Endothelial cell of hepatic sinusoid (primary cell): ENCODE measurements around the gene ALX3.
"Not testable (repeated sequence)": the region's sequence is repeated elsewhere in the genome, so short reads cannot be mapped to it uniquely, and the experiment has no call there.

Experiments
- in situ Hi-C: cut with HindIII; loops from 2 replicates; pipeline ENCODE4 v1.10.0; 2017; ENCODE audit warnings: low sequenced_read_pairs

Gene ALX3

DNA sequence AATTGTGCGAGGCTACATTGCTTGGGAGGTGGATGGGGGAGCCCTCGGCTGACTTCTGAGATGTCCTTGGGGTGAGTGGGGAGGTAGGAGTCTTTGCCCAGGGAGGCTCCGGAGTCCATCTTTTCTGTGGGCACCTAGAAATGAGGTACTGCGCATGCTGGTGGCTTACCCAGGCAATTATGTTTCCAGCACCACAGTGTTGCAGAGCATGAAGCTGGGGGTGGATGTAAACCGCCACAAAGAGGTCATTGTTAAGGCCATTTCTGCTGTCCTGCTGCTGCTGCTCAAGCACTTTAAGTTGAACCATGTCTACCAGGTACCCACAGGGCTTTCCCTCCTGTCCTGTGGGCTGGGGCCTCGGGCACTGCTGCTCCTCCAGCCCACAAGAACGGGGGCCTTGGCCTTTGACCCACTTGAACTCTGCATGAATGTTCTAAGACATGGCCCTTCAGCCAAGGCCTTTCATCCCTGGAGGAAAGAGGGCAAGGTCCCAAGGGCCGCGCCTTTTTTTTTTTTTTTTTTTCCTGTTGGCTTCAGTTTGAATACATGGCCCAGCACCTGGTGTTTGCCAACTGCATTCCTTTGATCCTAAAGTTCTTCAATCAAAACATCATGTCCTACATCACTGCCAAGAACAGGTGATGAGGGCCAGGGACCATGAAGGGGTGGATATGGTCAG lies 21.4 kb downstream of the ALX3 start:
- in situ Hi-C loops, result no loop called here

DNA sequence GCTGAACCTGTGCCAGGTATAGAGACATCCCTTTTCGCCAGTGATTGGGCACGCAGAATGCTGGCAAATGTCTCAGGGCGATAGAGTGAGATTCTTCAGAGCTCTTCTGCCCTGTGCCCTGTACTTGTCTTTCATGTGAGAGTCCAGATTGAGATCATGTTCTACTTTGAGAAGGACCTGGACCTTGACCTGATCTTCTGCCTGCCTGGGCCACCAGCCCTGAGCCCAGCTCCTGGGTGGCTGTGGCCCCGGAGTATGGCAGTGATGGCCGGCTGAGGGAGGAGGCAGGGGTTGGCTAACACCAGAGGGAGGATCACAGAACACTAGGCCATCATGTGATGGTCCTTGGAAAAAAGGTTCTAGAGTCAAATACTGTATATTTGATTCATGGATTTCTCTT lies 22.2 kb downstream of the ALX3 start:
- in situ Hi-C loops, result no loop called here

DNA sequence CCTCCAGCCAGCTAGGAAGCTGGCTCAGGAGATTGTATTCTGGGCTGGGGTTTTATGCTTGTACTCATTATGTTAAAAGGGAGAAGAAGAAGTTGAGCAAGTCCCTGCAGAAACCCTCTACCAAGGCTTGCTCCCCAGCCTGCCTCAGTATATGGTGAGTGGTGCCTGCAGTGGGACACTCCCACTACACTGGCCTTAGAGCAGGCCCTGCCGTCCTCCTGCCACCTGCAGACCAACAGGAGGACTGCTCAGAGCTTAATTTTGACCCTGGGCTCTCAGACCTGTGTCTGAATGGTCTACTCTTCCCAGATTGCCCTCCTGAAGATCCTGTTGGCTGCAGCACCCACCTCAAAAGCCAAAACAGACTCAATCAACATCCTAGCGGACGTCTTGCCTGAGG lies 23.0 kb downstream of the ALX3 start:
- in situ Hi-C loops, result no loop called here

DNA sequence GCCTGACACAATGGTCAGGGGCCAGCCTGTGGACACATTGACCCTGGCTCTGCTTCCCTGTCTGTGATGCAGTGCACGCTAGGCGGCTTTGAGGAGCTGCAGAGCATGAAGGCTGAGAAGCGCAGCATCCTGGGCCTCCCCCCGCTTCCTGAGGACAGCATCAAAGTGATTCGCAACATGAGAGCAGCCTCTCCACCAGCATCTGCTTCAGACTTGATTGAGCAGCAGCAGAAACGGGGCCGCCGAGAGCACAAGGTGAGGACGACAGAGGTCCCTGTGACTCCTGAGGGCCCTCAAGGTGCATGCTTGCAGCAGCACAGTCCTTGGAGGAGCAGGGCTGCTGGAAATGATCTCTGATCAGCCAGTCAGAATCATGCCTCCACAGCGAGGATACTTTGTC lies 27.5 kb downstream of the ALX3 start:
- in situ Hi-C loops, result no loop called here

DNA sequence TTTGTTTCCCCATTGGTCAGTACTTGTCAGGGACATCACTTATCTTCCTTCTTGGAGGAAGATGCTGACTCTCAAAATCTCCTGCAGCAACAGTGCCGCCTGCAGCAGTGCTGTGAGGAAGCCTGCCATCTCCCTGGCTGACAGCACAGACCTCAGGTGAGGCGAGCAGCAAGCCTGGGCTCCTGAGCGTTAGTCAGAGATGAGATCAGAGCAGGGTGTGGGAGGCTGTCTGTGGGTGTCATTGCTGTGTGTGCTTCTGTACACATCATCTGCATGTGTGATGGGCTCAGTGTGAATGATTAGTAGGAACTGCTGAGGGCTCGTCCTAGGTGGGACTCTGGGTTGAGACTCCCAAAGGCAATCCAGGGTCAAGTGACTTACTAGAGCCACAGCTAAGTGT lies 29.9 kb downstream of the ALX3 start:
- in situ Hi-C loops, result no loop called here

DNA sequence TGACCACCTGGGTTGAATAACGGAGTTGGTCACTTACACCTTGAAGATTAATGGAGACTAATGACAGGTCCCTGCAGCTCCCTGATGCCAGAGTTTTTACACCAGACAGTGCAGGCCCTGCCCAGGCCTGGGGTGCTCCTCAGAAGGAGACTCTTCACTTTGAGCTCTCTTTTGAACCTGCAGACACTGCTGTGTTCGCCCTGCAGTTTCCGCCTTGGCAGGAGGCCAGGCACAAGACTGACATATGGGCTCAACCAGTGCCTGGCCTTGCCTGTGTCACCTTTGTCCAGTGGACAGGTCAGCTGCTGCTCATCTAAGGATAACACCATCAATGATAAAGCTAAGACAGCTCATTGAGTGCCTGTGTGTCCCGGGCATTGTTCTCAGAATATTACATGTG lies 30.8 kb downstream of the ALX3 start:
- in situ Hi-C loops, result no loop called here

DNA sequence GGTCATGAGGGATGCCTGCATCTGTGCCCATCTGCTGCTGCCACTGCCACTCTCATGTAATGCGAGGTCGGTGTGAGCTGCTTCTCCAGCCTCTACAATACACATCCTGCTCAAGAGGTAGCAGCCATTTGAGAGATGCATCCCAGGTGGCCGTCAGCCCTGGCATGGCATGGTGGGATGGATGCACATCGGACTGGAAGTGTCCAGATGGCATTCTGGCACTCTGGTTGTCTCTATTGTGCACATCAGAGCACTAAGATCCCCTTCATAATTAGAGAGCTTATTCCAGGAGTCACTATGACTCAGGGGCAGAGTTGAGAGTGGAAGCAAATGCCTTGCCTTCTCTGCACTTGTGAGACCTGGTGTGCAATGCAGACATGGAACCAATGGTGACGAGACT lies 32.2 kb downstream of the ALX3 start:
- in situ Hi-C loops, result no loop called here

DNA sequence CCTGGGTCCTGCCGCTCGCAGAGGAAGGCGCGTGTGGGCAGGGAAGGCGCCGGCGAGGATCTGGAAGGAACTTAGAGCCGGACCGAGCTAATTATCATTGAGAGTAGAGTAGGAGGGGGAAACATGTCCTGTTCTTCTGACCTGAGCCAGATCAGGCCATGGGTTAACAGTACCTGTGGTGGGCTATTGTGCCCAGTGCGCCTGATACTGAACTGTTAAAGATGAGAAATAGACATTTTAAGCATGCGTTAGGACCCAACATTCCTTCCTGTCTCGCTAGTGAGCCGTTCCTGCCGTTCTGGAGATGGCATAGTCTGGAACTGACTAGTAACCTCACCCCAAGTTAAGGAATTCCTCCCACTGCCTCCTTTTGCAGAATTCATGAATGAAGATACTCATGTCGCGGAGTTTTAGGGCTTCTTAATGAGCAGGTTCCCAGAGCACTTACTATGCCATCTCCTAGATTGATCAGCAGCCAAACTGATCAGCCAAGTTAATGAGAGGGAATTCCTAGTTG lies 35.2 kb downstream of the ALX3 start:
- in situ Hi-C loops, result no loop called here

DNA sequence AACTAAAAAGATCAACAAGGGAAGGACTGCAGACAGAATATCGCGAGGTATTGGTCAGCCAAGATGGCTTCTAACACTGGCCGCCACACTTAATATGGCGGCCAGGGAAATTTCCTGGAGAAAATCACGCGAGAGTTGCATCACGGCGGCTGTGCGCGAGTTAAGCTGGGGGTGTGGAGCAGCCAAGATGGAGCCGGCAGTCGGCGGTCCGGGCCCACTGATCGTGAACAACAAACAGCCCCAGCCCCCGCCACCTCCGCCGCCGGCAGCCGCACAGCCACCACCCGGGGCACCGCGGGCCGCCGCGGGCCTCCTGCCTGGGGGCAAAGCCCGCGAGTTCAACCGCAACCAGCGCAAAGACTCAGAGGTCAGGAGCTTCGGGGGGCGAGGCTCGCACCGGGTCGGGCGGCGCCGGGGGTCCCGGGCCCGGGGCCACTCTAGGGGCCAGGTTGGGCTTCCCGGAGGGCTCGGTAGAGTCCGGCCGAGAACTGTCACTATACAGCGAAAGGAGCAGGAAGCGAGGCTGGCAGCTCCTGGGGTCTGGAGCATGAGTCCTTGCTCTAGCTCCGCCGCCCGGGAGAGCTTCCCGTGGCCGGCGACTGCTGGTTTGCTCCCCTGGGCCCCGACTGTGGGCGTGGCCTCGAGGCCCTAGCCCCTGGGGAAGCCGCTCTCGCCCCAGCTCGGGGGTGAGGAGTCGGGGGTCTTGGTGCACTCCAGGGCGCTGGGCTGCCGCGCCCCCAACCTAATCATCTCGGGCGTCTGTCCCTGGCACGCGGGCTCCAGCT lies 35.8 kb downstream of the ALX3 start, which contains the start of gene STRIP1:
Gene STRIP1 (plus strand): TSS at position 174 of the 785 bp plus-strand sequence. CDS start 14 bp downstream, at position 188.
- in situ Hi-C loops, result no loop called here

DNA sequence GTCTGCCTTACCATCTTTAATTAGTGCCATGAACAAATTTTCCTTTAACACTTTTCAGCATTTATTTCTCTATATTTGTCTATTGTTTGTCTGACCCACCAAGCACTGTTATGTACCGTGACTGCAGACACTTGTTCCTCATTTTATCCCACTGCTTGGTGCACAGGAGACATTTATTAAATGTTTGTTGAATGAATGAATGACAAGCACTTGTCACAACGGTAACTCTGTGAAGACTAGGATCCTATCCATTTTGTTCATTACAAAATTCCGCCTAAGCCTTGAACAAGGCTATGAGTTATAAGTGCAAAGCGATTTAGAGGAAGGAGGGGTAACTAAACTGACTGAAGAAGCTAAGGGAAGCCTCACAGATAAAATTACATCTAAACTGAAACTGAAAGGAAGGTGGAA lies 36.4 kb downstream of the ALX3 start:
- in situ Hi-C loops, result no loop called here

DNA sequence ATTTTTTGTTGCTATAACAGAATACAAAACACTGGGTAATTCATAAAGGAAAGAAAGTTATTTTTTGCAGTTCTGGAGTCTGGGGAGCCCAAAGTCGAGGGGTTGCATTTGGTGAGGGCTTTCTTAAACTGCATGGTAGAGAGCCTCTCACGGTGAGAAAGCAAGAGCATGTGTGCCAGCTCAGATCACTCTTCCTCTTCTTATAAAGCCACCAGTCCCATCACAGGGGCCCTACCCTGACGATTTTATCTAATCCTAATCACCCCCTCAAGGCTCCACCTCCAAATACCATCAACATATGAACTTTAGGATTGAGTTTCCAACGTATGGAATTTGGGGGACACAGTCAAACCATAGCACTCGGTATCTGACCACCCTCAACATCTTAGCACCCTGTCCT lies 37.1 kb downstream of the ALX3 start:
- in situ Hi-C loops, result no loop called here

DNA sequence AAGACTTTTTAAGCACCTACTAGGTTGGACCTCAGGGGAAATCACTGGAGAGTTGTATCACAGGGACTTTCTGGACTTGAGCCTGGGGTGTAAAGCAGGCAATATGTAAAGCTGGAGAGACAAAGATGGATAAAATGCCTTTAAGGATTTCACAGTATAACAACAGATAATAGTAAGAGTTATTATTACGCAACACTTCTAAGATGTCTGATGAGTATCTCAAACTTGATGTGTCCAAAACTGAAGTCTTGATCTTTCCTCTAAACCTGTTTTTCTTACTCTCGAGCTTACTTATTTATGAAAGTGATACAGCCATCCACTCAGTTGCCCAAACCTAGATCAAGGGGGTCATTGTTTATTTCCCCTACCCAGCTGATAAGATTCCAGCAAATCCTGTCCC lies 38.1 kb downstream of the ALX3 start:
- in situ Hi-C loops, result no loop called here

DNA sequence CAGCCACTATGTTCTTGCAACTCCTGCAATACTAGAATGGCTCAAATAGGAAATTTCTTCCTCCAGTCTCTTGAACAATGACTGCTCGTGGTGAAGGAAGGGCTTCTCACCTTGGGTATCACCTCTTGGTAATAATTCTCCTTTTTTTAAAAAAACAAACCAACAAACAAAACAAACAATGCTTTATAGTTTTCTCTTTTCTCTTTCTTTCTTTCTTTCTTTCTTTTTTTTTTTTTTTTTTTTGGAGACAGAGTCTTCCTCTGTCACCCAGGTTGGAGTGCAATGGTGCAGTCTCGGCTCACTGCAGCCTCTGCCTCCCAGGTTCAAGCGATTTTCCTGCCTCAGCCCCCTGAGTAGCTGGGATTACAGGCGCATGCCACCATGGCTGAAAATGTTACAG lies 39.8 kb downstream of the ALX3 start:
- in situ Hi-C loops, result not testable (repeated sequence)

DNA sequence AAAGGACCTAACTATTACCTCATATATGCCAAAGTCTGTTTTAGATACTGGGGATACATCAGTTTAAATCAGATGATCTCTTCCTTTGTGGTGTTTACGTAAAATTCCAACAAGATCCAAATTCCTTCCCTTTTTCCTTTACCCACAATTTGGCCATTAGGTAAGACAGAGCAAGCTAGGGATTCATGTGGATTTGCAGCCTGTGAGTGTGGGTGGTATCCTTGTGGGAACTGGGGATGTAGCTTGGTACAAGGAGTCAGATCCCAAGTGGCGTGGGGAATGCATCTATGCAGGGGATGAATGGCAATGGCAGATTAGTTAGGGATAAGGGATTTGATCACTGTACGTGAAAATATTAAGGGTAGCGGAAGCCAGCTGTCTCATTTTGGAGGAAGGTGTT lies 45.9 kb downstream of the ALX3 start:
- in situ Hi-C loops, result no loop called here

DNA sequence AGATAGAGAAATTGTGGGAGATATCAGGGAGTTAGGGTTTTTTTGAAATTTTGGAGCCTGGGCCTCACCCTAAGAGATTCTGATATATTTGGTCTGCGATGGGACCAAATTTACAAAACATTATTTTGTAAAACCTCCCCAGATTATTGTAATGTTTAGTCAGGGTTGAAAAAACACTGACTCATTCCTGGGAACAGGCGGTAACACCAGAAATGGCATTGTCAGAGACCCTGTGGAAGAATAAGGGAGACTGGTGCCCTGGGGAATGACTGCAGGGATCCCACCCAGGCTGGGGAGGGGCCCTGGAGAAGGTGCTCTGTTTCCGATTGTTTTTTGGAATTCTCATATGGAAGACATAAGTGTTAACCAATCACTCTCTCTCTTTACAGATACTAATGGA lies 49.2 kb downstream of the ALX3 start:
- in situ Hi-C loops, result no loop called here

DNA sequence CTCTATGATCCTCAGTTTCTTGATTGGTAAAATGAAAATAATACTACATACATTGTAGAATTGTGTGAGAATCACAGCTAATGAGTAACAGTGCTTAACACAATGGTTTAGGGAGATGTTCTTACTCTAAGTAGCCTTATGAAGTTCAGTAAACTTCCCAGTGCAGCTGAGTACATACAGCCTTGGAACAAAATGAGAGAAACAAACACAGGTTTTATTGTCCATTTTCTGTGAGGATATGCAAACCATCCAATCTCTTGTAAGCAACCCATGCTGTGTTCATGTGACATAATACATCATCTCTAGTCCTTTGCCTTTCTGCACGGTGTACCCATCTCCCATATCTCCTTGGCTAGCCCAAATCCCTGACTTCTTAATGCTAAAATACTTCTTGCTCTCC lies 50.7 kb downstream of the ALX3 start:
- in situ Hi-C loops, result no loop called here

DNA sequence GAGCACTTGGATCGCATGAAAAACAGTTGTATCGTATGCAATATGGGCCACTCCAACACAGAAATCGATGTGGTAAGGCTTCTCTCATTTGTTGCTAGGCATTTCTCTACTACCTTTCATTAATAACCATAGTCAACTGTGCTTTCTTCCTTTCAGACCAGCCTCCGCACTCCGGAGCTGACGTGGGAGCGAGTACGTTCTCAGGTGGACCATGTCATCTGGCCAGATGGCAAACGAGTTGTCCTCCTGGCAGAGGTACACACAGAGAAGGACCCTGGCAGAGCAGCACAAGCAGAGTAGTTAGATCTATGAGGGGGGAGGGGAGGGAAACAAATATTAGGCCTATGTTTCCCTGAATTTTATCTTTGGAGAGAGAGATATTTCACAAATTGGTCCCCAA lies 52.1 kb downstream of the ALX3 start:
- in situ Hi-C loops, result no loop called here

DNA sequence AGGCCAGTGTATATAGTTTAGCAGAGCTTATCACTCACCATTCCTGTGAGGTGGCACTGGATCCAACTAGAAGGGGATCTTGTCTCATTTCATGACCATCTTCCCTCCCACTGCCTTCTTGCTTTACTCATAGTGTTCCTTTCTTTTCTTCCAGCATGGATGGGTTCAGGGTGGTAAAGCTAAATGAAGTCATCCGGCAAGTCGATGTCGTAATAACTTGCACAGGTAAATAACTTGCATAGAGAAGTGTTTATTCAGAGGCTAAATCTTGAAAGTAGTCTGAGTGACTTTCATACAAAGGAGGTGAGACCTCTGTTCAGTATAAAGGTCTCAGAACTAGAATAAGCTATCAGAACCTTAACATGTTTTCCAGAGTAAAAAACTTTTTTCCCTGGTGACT lies 52.7 kb downstream of the ALX3 start:
- in situ Hi-C loops, result no loop called here

DNA sequence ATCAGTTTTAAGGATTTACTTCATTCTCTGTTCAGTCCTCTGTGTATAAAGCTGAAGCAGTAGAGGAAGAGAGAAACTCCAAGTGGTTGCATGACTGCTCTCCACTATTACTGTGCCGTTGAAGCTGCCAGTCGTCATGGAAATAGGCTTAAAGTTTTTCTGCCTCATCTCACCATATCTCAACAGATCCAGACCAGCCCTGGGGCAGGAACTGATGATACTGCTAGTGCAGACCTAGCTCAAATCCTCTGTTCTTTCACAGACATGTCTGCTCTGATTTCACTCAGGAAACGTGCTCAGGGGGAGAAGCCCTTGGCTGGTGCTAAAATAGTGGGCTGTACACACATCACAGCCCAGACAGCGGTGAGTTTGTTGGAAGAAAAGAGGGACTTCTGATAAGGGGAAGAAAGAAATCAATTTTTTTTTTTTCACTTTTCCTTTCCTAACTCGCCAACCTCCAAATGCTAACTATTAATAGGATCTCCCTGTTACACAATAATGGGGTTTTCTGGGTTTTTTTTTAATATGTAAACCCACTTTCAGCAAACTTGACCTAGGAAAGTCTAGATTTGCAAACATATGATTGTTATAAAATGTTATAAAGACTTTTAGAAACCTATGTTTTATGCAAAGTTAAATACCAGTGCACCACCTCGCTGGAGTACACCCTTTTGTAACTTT lies 58.2 kb downstream of the ALX3 start:
- in situ Hi-C loops, result no loop called here

DNA sequence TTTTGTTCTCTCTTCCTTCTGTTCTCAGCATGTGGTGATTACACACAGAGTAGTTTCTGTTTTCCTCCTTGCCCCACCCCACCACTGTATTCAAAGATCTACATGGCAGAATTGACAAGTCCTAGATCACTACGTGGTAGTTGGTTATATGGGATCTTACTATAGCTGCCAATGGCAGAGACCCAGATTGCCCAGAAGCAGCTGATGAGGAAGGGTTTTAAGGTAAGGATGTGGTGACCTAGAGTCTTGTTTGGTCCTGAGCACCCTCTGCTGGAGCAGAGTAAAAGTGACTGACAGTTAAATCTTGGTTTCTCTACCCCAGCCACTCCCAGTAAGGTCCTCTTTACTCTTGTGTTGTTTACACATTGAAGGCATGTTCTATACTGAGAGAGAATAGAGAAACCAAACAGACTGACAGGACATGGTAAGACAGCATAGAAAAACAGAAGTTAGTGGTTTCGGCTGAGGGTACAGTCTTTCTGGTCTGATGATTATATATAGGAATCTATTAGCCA lies 58.9 kb downstream of the ALX3 start:
- in situ Hi-C loops, result no loop called here
